Measurements from ENCODE around the gene LCNL1.
"Not testable (repeated sequence)": the region's sequence is repeated elsewhere in the genome, so short reads cannot be mapped to it uniquely, and the experiment has no call there.

The LCNL1 gene

GRCh38 chr9:137027369-137028262, 44.8 kb downstream of the LCNL1 start, which contains the start of gene ABCA2:
Gene ABCA2 (minus strand): TSS chr9:137028237. CDS start chr9:137028140, 97 bp downstream.
- peak within 1 kb of the TSS; percentile 81 for H3K4me3 Mint-ChIP-seq
- DNase-seq (ENCODE audit: low spot score) = no peak
- no peaks in the 10 kb centered on the region for H3K27me3 Mint-ChIP-seq (ENCODE audit: low read depth)
- H3K36me3 Mint-ChIP-seq (ENCODE audit: low read depth) = no peaks in the 10 kb centered on the region
- H3K4me1 Mint-ChIP-seq (ENCODE audit: low read depth) = peaks cover 21% of the 10 kb centered on the region
- H3K9me3 Mint-ChIP-seq = no peaks in the 10 kb centered on the region
- peak within 1 kb of the TSS; percentile 71 for H3K27ac Mint-ChIP-seq

- peak; percentile 78 for DNase-seq (ENCODE audit: low spot score)
- Mint-ChIP-seq H3K27me3 (ENCODE audit: low read depth) (no peaks in the 10 kb centered on the region), H3K4me1 (ENCODE audit: low read depth) (peaks cover 22% of the 10 kb centered on the region), H3K27ac (no peak overlapping the region), H3K36me3 (ENCODE audit: low read depth) (no peaks in the 10 kb centered on the region), H3K9me3 (no peaks in the 10 kb centered on the region), H3K4me3 (peak overlapping the region; percentile 74)
Measured at GRCh38 chr9:137028263-137029057, 45.7 kb downstream of the LCNL1 start.

- Mint-ChIP-seq H3K9me3 (no peaks in the 10 kb centered on the region), H3K36me3 (ENCODE audit: low read depth) (no peaks in the 10 kb centered on the region), H3K27ac (peak overlapping the region; percentile 74), H3K27me3 (ENCODE audit: low read depth) (no peaks in the 10 kb centered on the region), H3K4me3 (peak overlapping the region; percentile 77), H3K4me1 (ENCODE audit: low read depth) (peaks cover 26% of the 10 kb centered on the region)
- DNase-seq (ENCODE audit: low spot score) = peak; percentile 69
Measured at GRCh38 chr9:137029058-137029936, 46.5 kb downstream of the LCNL1 start.

GRCh38 chr9:137030006-137030405, 47.2 kb downstream of the LCNL1 start:
- no peak overlapping the region for H3K27ac Mint-ChIP-seq
- no peaks in the 10 kb centered on the region for H3K9me3 Mint-ChIP-seq
- no peaks in the 10 kb centered on the region for H3K36me3 Mint-ChIP-seq (ENCODE audit: low read depth)
- peak overlapping the region; percentile 77 for H3K4me3 Mint-ChIP-seq
- no peak for DNase-seq (ENCODE audit: low spot score)
- peaks cover 33% of the 10 kb centered on the region for H3K4me1 Mint-ChIP-seq (ENCODE audit: low read depth)
- H3K27me3 Mint-ChIP-seq (ENCODE audit: low read depth) = no peaks in the 10 kb centered on the region

GRCh38 chr9:137030538-137031527, 48.0 kb downstream of the LCNL1 start:
- H3K27ac Mint-ChIP-seq = peak overlapping the region; percentile 67
- peaks cover 36% of the 10 kb centered on the region for H3K4me1 Mint-ChIP-seq (ENCODE audit: low read depth)
- H3K27me3 Mint-ChIP-seq (ENCODE audit: low read depth) = no peaks in the 10 kb centered on the region
- DNase-seq (ENCODE audit: low spot score) = peak; percentile 49
- H3K36me3 Mint-ChIP-seq (ENCODE audit: low read depth) = no peaks in the 10 kb centered on the region
- peak overlapping the region; percentile 50 for H3K4me3 Mint-ChIP-seq
- H3K9me3 Mint-ChIP-seq = no peaks in the 10 kb centered on the region

- Mint-ChIP-seq H3K4me1 (ENCODE audit: low read depth) (peaks cover 36% of the 10 kb centered on the region), H3K27ac (no peak within 1 kb of the TSS), H3K4me3 (peak within 1 kb of the TSS; percentile 2)
Measured at GRCh38 chr9:137031904-137032640, 49.3 kb downstream of the LCNL1 start, which contains the start of gene FUT7. Gene FUT7 (minus strand): TSS chr9:137032088. CDS start chr9:137031991, 97 bp downstream.

GRCh38 chr9:137032858-137033257, 50.1 kb downstream of the LCNL1 start:
- peak overlapping the region; percentile 35 for H3K27ac Mint-ChIP-seq
- H3K27me3 Mint-ChIP-seq (ENCODE audit: low read depth) = no peaks in the 10 kb centered on the region
- H3K4me1 Mint-ChIP-seq (ENCODE audit: low read depth) = peaks cover 36% of the 10 kb centered on the region
- H3K4me3 Mint-ChIP-seq = no peak overlapping the region
- no peak for DNase-seq (ENCODE audit: low spot score)
- no peaks in the 10 kb centered on the region for H3K9me3 Mint-ChIP-seq
- no peaks in the 10 kb centered on the region for H3K36me3 Mint-ChIP-seq (ENCODE audit: low read depth)

More at GRCh38 chr9:137031904-137032640, 49.3 kb downstream of the LCNL1 start, which contains the start of gene FUT7:
- Mint-ChIP-seq H3K27me3 (ENCODE audit: low read depth) (no peaks in the 10 kb centered on the region), H3K9me3 (no peaks in the 10 kb centered on the region), H3K36me3 (ENCODE audit: low read depth) (no peaks in the 10 kb centered on the region)
- DNase-seq (ENCODE audit: low spot score) = no peak

- not testable (repeated sequence) for DNase-seq (ENCODE audit: low spot score); H3K4me3 Mint-ChIP-seq; H3K36me3 Mint-ChIP-seq (ENCODE audit: low read depth); H3K9me3 Mint-ChIP-seq; H3K27me3 Mint-ChIP-seq (ENCODE audit: low read depth)
- peak overlapping the region; percentile 55 for H3K27ac Mint-ChIP-seq
- peaks cover 36% of the 10 kb centered on the region for H3K4me1 Mint-ChIP-seq (ENCODE audit: low read depth)
Measured at GRCh38 chr9:137033481-137033880, 50.7 kb downstream of the LCNL1 start.

GRCh38 chr9:137034039-137034708, 51.4 kb downstream of the LCNL1 start:
- Mint-ChIP-seq H3K36me3 (ENCODE audit: low read depth) (no peaks in the 10 kb centered on the region), H3K27me3 (ENCODE audit: low read depth) (no peaks in the 10 kb centered on the region), H3K4me3 (peak overlapping the region; percentile 72), H3K4me1 (ENCODE audit: low read depth) (peaks cover 33% of the 10 kb centered on the region), H3K9me3 (no peaks in the 10 kb centered on the region), H3K27ac (peak overlapping the region; percentile 79)
- no peak for DNase-seq (ENCODE audit: low spot score)

GRCh38 chr9:137034709-137035506, 52.1 kb downstream of the LCNL1 start:
- Mint-ChIP-seq H3K27me3 (ENCODE audit: low read depth) (no peaks in the 10 kb centered on the region), H3K27ac (peak overlapping the region; percentile 79), H3K36me3 (ENCODE audit: low read depth) (no peaks in the 10 kb centered on the region), H3K4me3 (peak overlapping the region; percentile 72), H3K4me1 (ENCODE audit: low read depth) (peaks cover 27% of the 10 kb centered on the region), H3K9me3 (no peaks in the 10 kb centered on the region)
- DNase-seq (ENCODE audit: low spot score) = peak; percentile 80

Data from T-helper 2 cell treated with Interferon-gamma antibody and Interleukin-4, amounts not matched to agents 5 μg/mL and 100 μg/mL, for 36 hours (primary cell).